Heart right ventricle (tissue), 16 donors: Measurements from ENCODE around the gene ADAM12. TPM values are rescaled to one million over a fixed set of nuclear protein-coding genes. Genes with fewer than 3 reads are reported as not detected.

Experiments used
- ATAC-seq, 8 donors: fragments of 200-7000 bp; cut with Tn5 transposase; one replicate each; pipeline ENCODE4 v1.9.1; 2020; ENCODE audit warnings: mild to moderate bottlenecking in 8 of 8, moderate library complexity in 8 of 8, moderate number of reproducible peaks in 1 of 8
- DNase-seq, 2 donors: peaks; one replicate each; pipeline ENCODE4 v3.0.0-alpha.2; 2020
- H3K27ac ChIP-seq, 10 donors: fragments of 200-600 bp; sonication (generic) in 2 of 10; one replicate each; pipeline versions ENCODE4 v1.5.0 to v1.8.0; 2020 to 2022; ENCODE audit warnings: mild to moderate bottlenecking in 3 of 10
- H3K27me3 ChIP-seq, 7 donors: fragments of 200-600 bp; one replicate each; pipeline ENCODE4 v1.8.0; 2021 to 2022; ENCODE audit warnings: mild to moderate bottlenecking in 2 of 7
- H3K36me3 ChIP-seq, 9 donors: fragments of 200-600 bp; sonication (generic) in 1 of 9; one replicate each; pipeline versions ENCODE4 v1.5.0 to v1.8.0; 2020 to 2022; ENCODE audit warnings: mild to moderate bottlenecking in 2 of 9
- H3K4me1 ChIP-seq, 9 donors: fragments of 200-600 bp; sonication (generic) in 1 of 9; one replicate each; pipeline versions ENCODE4 v1.5.0 to v1.8.0; 2020 to 2022; ENCODE audit warnings: mild to moderate bottlenecking in 4 of 9
- H3K4me3 ChIP-seq, 10 donors: fragments of 200-600 bp; sonication (generic) in 2 of 10; one replicate each; pipeline versions ENCODE4 v1.5.0 to v1.8.0; 2020 to 2022; ENCODE audit warnings: mild to moderate bottlenecking in 7 of 10, moderate library complexity in 2 of 10
- H3K9me3 ChIP-seq, 11 donors: fragments of 200-600 bp in 10 of 11; sonication (generic) in 2 of 11; one replicate each; pipeline versions ENCODE4 v1.5.0 to v1.8.0; 2013 to 2022; ENCODE audit warnings: mild to moderate bottlenecking in 2 of 11, control low read depth in 1 of 11, moderate library complexity in 1 of 11
- WGBS, 2 donors: extraction: QIAGEN DNeasy Blood & Tissue Kit; methylation state at CpG; one replicate each; pipeline ENCODE4 v1.1.7; 2013; ENCODE audit warnings: inconsistent platforms in 1 of 2; 5-methylcytosine and 5-hydroxymethylcytosine counted together
- intact Hi-C, 10 donors: fragments of 100-400 bp; cut with DNase I; formaldehyde crosslinking; loops; one replicate each; pipeline versions ENCODE4 v1.11.1 to v1.14.2; 2022
- polyA plus RNA-seq, 2 donors: library from polyadenylated mRNA; stranded (reverse); fragments of 200-250 nt; gene quantifications; one replicate each; pipeline ENCODE4 v1.2.3, GENCODE V29; 2013
- total RNA-seq, 10 donors: library from RNA; stranded (reverse); fragmentation: NEBNext Ultra II Directional in 3 of 10; extraction: Animal tissue kit (Norgen Biotek cat#: 25700) in 3 of 10; gene quantifications; one replicate each; pipeline versions ENCODE4 v1.2.1 to v1.2.4, GENCODE V29; 2021 to 2023
- TF ChIP-seq, protein P1 (sequence below), 9 donors: fragments of 200-600 bp; sonication (generic) in 2 of 9; IDR thresholded peaks; one replicate each; pipeline versions ENCODE4 v1.5.0 to v1.8.0; 2021 to 2022; ENCODE audit warnings: antibody characterized with exemption in 9 of 9, mild to moderate bottlenecking in 5 of 9, moderate library complexity in 1 of 9
- donor health status: Arrhythmogenic right ventricular cardiomyopathy.
- donor health status: ischemic (EF 13 %, LVEDD 7.1; RV severe dilation, severe dysfunction).
- donor health status: healthy with polysubstance abuse.
- donor health status: DM: no; HTN: yes; CAD: no.
- donor health status: DM: no; HTN: no; CAD: no.
- donor health status: ischemic (EF 25% LVEDD 6.9; RV normal size, moderate dysfunction).
- donor health status: ischemic (EF 25% LVEDD 5.7; RV mildly dilated, moderate dysfunction).
- donor health status: healthy.
- donor health status: DM: yes; HTN: yes; CAD: no.
- donor health status: Ischemic cardiomyopathy.
- donor health status: ischemic (EF 35%, LVEDD 5.7; RV mildly dilated, moderate dysfunction).
- donor health status: nonischemic (EF 11% LVEDD 7.7; RV severe dilation, severe dysfunction).
- donor health status: DM: yes; HTN: yes; CAD: no.
- donor health status: PGD.
- donor health status: ischemic (EF 29% LVEDD 5.4; RV normal size, mild dysfunction).
- donor health status: nonischemic (EF 23%, LVEDD 6.1; RV moderate dilation, normal function).

Gene ADAM12
- total and polyA plus RNA-seq, 12 donors: 0.07 to 6.9 (median 0.47) TPM

DNA sequence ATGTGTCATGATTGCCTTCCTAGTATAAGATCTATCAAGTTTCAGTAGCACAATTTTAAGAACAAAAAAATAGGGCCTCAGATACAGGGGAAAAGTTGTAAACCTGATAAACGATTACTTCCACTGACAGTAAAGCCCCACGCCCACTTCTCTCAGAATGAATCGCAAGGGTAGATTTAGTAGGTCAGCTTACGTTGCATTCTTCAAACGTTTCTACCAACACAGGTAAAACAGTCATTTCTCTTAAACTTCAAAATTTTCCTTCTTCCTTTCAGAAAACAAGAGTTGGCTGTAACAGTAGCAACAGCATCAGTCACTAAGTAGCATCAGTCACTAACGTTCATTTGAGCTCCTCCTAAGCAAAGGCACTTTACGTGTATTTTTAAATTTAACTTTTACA is 221.5 kb downstream of the ADAM12 start:
- peaks cover 0 to 7% (median 0%) of the 10 kb centered on the region in 9 donors for H3K4me1 ChIP-seq
- DNase-seq (no peak), ATAC-seq (no peak)
- peaks cover 0 to 6% (median 0%) of the 10 kb centered on the region in 7 donors for H3K27me3 ChIP-seq
- TF ChIP-seq, protein P1, sequence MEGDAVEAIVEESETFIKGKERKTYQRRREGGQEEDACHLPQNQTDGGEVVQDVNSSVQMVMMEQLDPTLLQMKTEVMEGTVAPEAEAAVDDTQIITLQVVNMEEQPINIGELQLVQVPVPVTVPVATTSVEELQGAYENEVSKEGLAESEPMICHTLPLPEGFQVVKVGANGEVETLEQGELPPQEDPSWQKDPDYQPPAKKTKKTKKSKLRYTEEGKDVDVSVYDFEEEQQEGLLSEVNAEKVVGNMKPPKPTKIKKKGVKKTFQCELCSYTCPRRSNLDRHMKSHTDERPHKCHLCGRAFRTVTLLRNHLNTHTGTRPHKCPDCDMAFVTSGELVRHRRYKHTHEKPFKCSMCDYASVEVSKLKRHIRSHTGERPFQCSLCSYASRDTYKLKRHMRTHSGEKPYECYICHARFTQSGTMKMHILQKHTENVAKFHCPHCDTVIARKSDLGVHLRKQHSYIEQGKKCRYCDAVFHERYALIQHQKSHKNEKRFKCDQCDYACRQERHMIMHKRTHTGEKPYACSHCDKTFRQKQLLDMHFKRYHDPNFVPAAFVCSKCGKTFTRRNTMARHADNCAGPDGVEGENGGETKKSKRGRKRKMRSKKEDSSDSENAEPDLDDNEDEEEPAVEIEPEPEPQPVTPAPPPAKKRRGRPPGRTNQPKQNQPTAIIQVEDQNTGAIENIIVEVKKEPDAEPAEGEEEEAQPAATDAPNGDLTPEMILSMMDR (IDR thresholded peaks at IDR 0.05): no peak
- no peak overlapping the region for H3K4me3 ChIP-seq
- H3K27ac ChIP-seq: no peak overlapping the region
- 85 to 87% methylated on average over 7 of the region's 7 CpGs for WGBS, 2 donors
- intact Hi-C loops: no loop called here
- H3K9me3 ChIP-seq: no peaks in the 10 kb centered on the region
- H3K36me3 ChIP-seq: no peaks in the 10 kb centered on the region

DNA sequence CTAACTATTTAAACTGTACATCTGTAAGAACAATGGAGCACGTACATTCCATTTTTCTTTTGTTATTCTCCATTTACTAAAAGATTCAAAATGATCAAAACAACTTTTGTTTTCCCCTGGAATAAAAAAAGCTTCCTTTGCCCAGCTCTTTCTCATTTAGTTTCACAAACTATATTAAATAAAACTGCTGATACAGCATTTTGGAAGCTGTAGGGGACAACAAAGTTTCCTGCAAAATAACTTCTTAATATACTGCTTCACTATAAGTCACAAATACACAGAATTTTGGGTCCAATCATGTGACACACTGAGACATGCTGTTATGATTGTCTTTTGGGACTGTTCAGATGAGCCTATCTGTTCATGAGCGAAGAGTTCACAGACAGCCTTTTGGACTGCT is 222.4 kb downstream of the ADAM12 start:
- H3K4me1 ChIP-seq: peaks cover 0 to 3% (median 0%) of the 10 kb centered on the region in 9 donors
- ATAC-seq: no peak
- H3K4me3 ChIP-seq: no peak overlapping the region
- no peaks in the 10 kb centered on the region for H3K36me3 ChIP-seq
- H3K27ac ChIP-seq: no peak overlapping the region
- peaks cover 0 to 6% (median 0%) of the 10 kb centered on the region in 7 donors for H3K27me3 ChIP-seq
- DNase-seq: no peak
- TF ChIP-seq, protein P1 (IDR thresholded peaks at IDR 0.05): no peak
- intact Hi-C loops: no loop called here
- WGBS, 2 donors: 90 to 94% methylated on average over 2 of the region's 2 CpGs
- H3K9me3 ChIP-seq: no peaks in the 10 kb centered on the region

DNA sequence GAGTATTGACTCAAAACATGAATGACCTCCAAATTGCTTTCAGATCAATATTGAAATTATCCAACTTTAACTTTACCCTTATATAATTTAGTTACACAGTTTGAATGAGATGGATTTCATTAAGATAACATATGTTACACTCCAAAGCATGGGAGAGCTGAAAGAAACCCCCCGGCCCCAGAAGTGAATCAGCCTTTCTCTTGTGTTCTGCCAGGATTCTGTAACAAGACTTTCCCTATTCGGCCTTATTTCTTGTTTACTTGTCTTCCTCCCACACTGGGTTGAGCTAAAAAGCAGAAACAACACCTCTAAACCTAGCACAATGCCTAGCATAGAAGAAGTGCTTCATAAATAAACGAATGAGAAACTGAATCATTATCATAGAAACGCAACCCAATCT is 224.8 kb downstream of the ADAM12 start:
- peaks cover 0 to 6% (median 0%) of the 10 kb centered on the region in 7 donors for H3K27me3 ChIP-seq
- H3K9me3 ChIP-seq: no peaks in the 10 kb centered on the region
- ATAC-seq (no peak), DNase-seq (no peak)
- intact Hi-C loops: no loop called here
- no peaks in the 10 kb centered on the region for H3K36me3 ChIP-seq
- H3K27ac ChIP-seq: no peak overlapping the region
- WGBS, 2 donors: 84 to 87% methylated on average over 4 of the region's 4 CpGs
- no peaks in the 10 kb centered on the region for H3K4me1 ChIP-seq
- no peak overlapping the region for H3K4me3 ChIP-seq
- TF ChIP-seq, protein P1 (IDR thresholded peaks at IDR 0.05): no peak

DNA sequence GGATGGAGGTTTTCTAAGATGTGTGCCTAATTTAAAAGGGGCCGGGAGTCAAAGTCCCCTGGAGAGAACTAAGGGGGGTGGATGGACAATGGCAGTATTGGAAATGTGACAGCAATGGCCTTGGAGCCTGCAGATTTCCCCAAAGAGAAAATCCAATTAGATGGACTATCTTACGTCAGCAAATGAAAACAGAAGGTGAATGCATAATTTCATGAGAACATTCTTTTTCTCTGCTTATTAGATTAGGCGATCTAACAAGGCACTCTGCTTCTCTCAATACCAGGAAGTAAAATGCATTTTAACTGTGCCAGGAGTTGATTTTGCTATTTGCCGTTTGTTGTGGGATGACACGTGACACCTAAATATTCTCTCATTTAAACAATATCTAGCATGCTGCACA is 226.6 kb downstream of the ADAM12 start:
- Histone ChIP-seq H3K27ac (no peak overlapping the region), H3K4me1 (peaks cover 0 to 8% (median 0%) of the 10 kb centered on the region in 9 donors), H3K4me3 (no peak overlapping the region), H3K36me3 (no peaks in the 10 kb centered on the region), H3K9me3 (no peaks in the 10 kb centered on the region), H3K27me3 (peaks cover 0 to 13% (median 0%) of the 10 kb centered on the region in 7 donors)
- no peak for DNase-seq
- ATAC-seq: no peak
- WGBS, 2 donors: 62 to 69% methylated on average over 5 of the region's 5 CpGs
- TF ChIP-seq, protein P1 (IDR thresholded peaks at IDR 0.05): no peak
- intact Hi-C loops: no loop called here
